ENCODE data around the gene TDRD10.

GRCh38 chr1:154519591-154519991 lies 17.6 kb downstream of the TDRD10 start:
- TF ChIP-seq EP300 (IDR thresholded peaks at IDR 0.05) (no peak), CTCF (IDR thresholded peaks at IDR 0.05) (no peak), POLR2AphosphoS5 (IDR thresholded peaks at IDR 0.05) (no peak)

Measured in esophagus muscularis mucosa (tissue), 4 donors.